Measurements from ENCODE around the gene NHERF2.

The NHERF2 gene

DNA sequence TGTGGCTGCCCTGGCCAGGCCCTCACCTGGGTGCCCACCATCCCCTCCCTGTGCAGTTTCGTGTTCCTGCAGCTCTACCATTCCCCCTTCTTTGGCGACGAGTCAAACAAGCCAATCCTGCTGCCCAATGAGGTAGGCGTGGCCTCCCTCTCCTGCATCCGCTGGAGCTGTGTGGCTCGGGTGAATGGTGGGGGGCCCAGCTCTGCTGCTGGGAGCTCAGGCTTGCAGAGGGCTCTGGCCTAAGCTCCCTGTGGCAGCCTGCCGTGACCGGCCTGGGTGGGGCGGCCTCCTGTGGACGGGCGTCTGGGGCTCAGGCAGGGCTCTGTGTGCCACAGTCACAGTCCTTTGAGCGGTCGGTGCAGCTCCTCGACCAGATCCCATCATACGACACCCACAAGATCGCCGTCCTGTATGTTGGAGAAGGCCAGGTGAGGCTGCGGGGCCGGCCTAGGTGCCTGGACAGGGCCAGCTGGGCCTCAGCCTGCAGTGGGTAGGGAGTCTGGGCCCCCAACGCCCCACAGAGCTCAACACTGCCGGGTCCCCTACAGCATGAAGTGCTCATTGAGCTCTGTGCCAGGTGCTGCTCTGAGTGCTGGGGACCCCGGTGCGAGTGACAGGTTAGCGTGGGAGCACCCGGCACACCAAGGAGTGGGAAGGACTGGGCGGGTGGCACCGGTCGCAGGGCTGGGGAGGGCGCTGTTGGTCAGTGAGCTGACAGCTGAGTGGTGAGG, 58.4 kb downstream of the NHERF2 start:
- DNase-seq: no peak

GRCh38 chr16:2085669-2086068, 59.0 kb downstream of the NHERF2 start:
- DNase-seq: peak; percentile 30

DNA sequence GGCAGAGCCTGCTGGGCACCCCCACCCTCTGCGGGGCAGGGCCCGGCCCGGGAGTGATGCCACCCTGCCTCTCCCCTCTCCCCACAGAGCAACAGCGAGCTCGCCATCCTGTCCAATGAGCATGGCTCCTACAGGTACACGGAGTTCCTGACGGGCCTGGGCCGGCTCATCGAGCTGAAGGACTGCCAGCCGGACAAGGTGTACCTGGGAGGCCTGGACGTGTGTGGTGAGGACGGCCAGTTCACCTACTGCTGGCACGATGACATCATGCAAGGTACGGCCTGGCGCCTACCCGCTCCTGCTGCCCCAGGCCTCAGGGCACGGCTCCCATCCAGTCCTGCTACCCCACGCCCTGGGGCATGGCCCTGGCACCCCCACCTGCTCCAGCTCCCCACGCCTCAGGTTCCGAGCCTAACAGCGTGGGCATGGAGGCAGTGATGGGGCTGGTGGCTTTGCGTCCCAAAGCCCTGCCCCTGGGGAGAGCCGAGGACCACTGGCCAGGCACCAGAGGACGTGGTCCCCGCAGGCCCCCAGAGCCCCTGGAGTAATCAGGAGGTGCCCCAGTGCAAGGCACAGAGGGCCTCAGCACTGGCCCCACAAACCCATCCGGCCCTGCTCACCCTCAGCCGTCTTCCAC, 59.5 kb downstream of the NHERF2 start:
- no peak for DNase-seq

DNA sequence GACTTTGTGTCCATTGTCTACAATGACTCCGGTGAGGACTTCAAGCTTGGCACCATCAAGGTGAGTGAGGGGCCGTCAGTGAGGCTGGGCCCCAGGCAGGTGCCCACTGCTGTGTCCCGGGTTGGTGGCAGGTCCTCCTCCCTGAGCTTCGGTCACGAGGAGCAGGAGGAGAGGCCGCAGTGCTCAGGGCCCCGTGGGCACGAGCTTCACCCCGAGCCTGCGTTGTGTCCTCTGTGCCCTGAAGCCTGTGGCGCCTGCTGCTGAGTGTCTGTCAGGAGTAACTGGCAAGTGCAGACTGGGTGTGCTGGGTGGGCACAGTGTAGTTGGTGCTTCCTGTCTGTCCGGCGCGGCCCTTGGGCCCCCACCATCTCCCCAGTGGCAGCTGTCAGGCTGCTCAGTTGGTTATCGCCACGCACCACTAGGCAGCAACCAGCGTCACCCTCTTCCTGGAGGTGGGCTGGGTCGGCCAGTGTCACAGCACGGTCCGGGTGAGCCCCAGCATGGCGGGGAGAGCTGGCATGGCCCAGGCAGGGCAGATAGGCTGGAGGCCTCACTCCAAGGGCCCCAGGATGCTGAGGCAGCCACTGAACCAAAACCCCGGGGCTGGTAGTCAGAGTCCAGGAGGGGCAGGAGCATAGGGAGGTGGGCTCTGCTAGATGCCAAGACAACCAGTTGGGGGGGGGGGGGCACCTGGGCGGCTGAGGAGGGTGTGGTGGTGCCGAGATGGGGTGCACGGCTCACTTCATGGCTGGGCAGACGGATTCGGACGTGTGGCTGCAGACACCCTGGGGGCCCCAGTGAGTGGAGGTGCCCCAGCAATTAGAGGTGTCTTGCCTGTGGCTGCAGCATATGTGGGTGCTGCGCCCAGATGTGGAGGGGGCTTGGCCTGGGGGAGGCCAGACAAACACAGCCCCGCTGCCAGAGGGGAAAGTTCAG, 60.4 kb downstream of the NHERF2 start:
- DNase-seq: no peak

- DNase-seq: no peak
Observed at GRCh38 chr16:2087748-2088631, 61.3 kb downstream of the NHERF2 start.

Measured in NCI-H69 (cell line).